HG03442 (cell line): ENCODE results near the gene PHACTR3.

Source experiments
- ATAC-seq: cut with Tn5 transposase; IDR thresholded peaks from one replicate; pipeline ENCODE4 v1.9.1; 2021; ENCODE audit warnings: mild to moderate bottlenecking, moderate library complexity; ENCODE audit not compliant: unreplicated experiment

The PHACTR3 gene

DNA sequence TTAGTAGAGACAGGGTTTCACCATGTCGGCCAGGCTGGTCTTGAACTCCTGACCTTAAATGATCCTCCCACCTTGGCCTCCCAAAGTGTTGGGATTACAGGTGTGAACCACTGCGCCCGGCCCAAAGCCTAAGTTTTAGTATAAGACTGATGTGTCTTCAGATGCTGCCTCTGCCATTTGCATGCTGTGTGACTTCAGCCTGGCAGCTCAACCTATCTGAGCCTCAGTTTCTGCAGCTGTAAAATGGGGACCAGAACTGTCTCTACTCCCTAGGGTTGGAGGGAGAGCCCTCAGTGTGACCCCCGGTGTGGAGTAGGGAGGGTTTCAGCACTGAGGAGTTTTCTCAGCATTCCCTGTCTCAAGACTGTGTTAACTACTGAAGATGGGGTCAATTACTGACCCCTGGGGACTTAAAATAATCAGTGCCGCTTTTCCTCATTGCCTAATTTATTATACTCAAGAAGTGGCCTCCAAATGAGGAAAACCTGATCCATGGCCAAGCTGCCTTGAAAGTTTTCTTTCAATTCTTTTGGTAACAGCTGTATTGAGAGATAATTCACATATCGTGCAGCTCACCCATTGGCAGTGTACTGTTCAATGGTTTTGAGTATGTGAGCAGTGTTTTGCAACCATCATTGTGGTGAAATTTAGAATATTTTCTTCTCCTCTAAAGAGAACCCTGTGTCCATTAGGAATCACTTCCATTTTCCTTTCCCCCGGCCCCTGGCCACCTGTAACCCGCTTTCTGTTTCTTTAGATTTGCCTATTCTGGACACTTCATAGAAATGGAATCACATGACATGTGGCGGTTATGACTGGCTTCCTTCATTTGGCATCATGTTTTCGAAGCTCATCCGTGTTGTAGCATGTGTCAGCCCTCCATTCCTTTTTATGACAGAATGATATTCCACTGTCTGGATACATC lies 64.8 kb downstream of the PHACTR3 start:
- no peak for ATAC-seq

- no peak for ATAC-seq
These were observed 66.6 kb downstream of the PHACTR3 start for GRCh38 chr20:59670786-59671492.

- no peak for ATAC-seq
These were observed 67.5 kb downstream of the PHACTR3 start for GRCh38 chr20:59671661-59672471.

- ATAC-seq = no peak
These were observed 68.2 kb downstream of the PHACTR3 start for GRCh38 chr20:59672576-59672975.

DNA sequence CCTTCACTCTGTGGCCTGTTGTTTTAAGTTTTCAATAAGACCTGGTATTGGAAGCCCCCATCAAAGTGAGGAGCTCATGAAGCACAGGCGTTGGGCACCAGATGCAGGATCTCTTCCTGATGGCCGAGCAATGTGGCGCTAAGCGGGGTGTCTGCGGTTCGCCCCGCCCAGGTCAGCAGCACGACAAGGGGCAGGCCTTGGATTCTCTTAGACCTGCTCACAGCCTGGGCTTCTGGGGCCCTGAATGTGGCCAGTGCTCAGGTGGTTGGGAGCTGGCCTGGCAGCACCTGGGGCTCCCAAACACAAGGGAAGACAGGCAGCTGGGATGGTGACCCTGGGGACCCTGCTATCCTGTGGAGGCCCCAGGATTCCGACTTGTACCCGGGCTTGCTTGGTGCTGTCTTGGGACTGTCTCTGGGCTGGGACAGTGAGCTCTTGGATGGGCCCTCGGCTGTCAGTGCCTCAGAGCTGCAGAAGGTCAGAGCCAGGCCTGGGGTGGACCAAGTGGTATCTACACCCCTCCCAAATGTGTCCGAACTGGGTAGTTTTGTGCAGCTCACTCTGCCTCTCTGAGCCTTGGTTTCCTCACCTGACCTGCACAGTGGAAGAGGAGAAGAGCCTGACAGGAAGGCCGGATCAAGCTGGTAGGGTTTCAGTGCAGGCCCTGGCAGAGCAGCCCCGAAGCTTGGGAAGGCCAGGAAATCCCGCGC lies 69.1 kb downstream of the PHACTR3 start:
- ATAC-seq = no peak

GRCh38 chr20:59673998-59674445 lies 69.7 kb downstream of the PHACTR3 start:
- no peak for ATAC-seq

- no peak for ATAC-seq
These were observed 71.9 kb downstream of the PHACTR3 start for GRCh38 chr20:59676126-59676850.

DNA sequence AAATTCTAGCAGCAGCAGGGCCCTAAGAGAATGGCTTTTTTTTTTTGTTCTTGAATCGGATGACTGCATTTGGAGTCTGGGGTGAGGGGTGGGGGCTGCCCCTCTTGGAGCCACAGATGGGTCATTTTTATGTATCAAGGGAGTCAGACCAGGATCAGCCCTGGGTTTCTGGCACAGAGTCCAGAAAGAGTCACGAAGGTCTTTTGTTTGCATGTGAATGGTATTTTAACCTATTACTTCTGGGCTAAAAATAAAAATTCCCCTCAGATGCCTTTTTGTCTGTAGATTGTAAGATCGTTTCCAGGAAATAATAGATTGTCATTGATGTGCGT lies 72.5 kb downstream of the PHACTR3 start:
- ATAC-seq = no peak

DNA sequence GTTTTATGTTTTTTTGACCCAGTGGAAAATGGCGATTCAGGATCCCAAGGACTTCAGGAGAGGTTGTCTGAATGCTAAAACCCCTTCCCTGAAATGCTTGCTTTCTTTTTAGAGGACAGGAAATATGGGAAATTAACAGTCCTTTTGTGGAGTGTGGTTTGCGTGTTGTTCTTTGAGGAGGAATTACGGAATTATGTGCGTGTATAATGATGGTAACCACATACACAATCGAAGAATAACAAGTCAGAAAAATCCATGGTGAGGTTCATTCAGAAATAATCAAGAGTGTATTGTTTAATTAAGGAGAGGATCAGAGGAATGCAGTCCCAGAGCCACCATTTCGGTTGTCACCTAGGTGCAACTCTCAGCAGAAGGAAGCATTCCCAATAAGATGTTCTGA lies 73.2 kb downstream of the PHACTR3 start:
- ATAC-seq = no peak

DNA sequence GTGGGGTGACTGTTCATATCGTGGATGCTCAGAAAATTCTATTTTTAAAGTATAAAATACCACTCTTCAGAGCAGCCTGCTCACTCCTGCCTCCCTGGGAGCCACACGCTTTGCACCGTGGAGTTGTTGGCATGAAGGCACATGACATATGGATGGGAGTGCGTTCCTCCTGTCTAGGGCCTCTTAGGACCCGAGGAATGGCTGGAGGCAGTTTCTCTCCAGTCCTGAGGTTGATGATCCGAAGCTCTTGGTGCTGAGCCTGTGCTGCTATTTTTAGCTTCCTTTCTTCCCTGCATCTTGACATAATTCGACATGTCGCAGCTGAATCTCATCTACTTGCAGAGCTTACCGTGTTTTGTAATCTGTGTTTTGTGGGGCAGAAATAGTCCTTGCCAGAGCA lies 73.9 kb downstream of the PHACTR3 start:
- ATAC-seq = no peak

DNA sequence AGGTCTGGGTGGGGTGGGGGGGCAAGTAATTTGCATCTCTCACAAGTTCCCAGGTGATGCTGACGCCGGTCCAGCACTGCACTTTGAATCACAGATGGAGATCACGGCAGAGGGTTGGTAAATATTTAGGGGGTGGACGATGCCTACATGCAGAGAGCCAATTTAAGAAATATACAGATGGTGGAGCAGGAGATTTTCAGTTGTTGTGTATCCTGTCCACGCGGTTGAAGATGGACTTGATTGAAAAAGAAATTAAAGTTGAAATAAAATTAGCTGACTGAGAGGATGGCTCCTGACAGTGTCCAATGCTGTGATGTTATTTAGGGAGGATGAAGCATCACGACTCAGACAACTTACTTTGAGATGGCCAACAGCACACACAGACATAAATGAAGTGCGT lies 74.6 kb downstream of the PHACTR3 start:
- ATAC-seq = no peak

DNA sequence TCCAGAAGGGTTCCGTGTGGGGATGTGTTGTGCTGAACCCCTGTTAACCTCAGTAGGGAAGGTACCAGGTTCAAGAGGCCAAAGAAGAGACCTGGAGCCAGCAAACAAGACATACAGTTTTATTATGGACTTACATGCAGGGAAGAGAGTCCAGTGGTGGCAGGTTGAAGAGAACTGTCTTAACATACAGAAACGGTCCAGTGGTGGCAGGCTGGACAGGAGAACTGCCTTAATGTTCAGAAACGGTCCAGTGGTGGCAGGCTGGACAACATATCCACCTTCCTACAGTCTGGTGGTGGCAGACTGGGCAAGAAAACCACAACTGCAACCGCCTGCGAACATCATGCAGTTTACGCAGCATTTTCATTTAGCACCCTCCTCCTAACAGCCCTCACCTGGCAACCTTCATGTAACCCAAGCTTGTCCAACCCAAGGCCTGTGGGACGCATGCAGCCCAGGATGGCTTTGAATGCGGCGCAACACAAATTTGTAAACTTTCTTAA lies 75.9 kb downstream of the PHACTR3 start:
- no peak for ATAC-seq

DNA sequence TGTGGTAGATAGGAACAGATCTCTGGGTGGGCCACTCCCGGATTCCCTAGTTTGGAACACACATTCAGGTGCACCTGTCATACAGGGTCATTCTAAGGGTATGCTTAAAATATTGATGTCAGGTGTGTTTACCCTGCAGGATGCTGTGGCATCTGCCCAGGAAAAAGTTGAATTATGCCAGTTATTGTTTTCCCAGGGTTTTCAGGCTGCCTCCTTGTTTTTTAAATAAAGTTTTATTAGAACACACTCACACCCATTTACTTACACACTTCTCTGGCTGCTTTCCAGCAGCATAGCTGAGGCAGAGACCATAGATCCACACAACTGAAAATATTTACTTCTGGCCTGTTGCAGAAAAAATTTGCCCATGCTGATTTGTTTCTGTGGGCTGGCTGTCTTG lies 76.5 kb downstream of the PHACTR3 start:
- no peak for ATAC-seq

GRCh38 chr20:59682603-59683002 lies 78.3 kb downstream of the PHACTR3 start:
- ATAC-seq = no peak

DNA sequence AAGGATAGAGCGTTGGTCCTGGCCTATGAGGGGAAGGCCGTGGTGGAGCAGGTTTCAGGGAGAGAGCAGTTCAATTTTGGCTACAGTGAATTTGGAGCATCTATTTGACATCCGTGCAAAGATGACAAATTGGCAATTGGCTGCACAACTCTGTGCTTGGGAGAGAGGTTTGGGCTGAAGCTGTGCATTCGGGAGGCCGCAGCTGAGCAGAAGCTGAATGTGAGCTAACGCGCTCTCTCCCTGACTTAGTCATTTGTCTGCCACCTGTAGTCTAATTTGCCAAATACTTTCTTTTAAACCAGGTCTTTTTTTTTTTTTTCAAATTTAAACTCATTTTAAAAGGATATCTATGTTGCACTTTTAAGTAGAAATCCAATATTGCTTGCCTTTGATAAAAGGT lies 78.8 kb downstream of the PHACTR3 start:
- ATAC-seq = no peak

- no peak for ATAC-seq
These were observed 80.4 kb downstream of the PHACTR3 start for GRCh38 chr20:59684685-59685242.

DNA sequence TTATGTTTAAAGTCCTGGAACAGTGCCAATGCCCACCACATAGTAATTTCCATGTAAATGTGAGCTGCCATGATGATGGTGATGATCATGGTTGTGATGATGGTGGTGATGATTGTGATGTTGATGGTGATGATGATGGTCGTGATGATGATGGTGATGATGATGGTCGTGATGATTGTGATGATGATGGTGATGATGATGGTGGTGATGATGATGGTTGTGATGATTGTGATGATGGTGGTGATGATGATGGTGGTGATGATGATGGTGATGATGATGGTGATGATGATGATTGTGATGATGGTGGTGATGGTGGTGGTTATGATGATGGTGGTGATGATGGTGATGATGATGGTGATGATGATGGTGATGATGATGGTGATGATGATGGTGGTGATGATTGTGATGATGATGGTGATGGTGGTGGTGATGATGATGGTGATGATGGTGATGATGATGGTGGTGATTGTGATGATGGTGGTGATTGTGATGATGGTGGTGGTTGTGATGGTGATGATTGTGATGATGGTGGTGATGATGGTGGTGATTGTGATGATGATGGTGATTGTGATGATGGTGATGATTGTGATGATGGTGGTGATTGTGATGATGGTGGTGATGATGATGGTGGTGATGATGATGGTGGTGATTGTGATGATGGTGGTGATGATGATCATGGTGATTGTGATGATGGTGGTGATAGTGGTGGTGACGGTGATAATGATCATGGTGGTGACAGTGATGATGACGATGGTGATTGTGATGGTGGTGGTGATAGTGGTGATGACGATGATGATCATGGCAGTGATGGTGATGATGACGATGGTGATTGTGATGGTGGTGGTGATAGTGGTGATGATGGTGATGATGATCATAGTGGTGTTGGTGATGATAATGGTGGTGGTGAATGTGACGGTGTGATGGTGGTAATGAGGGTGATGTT lies 82.3 kb downstream of the PHACTR3 start:
- ATAC-seq = no peak

DNA sequence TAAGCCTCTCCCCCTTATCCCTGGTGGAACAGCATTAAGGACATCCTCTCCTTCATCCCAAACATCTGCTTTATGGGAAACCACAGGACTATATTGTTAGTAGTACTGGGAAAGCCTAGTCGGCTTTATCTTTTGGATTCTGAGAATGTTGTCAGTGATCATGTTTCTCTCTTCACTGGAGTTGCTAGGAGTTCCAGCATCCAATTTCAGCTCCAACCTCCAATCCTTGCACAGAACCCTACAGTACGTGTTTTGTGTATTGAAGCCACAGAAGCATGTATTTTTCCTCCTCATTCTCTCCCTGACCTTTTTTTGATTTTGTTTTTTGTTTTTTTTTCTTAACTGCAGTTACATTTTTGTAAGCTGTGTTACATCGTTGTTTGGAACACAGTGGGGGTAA lies 84.0 kb downstream of the PHACTR3 start:
- ATAC-seq = no peak

DNA sequence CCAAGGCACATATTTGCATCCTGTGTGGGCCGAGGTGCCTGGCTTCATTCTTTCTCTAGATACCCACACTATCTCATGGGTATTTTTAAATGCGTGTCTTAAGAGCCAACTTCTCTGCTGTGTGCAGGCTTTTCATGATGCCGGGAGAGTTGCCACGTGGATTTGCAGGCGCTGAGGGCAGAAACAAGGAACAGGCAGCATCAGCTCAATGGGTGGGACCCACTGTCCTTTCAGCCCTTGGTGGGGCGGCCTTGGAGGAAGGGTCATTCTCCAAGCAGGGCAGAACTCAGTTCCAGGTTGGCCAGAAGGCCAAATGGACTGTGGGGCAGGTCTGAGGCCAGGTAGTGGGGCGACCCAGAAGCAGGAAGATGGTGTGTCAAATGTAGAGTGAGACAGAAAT lies 84.7 kb downstream of the PHACTR3 start:
- ATAC-seq = no peak
